ENCODE data around the gene PSMA2. TPM values are rescaled to one million over a fixed set of nuclear protein-coding genes. Genes with fewer than 3 reads are reported as not detected.

PSMA2 gene
- total RNA-seq, 4 donors from 2014 or later = 178 to 246 (median 209) TPM

DNA sequence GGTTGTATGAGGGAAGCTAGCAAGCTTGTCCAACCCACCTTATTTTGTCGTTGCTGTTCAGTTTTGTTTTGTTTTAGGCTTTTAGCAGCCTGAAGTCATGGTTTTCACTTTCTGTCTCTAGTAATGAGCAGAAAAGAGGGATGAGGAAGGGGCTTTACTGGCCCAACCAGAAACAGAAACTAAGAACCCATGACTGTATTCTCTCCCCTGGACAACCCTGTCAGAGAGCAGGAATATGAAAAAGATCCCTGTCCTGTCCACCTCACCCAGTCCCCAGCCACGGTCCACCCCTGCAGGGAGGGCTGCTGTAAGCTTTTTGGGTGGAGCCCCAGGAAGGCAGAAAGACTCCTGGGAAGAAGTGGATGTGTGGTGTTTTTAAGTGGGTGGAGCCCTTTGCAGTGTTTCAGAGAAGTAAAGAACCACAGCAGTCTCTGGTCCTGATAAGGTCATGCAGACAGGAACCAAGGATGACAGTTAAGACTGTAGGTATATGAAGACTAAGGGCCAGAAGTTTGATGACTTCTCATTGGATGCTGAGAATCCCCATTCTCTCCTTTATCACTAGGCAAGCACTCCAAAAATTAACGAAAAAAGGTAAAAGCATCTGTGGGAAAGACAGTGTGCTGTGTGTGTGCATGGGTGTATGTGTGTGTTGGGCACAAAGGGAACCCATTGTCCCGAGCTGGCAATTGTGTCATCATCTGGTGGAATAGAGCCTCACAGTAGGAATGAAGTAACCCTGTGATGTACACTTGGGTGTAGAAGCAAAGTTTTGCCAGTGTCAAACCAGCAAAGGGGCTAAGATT, 14.1 kb upstream of the PSMA2 start:
- Histone ChIP-seq H3K27me3 (no peaks in the 10 kb centered on the region), H3K4me3 (no peak overlapping the region), H3K9me3 (no peaks in the 10 kb centered on the region), H3K36me3 (no peaks in the 10 kb centered on the region), H3K4me1 (no peaks in the 10 kb centered on the region), H3K27ac (no peak overlapping the region)
- in situ Hi-C loops (cut with MboI; ENCODE audit: low sequenced_read_pairs in 4 of 4) (loop anchor here in 2 of 4 donors (25.0 kb wide), 3 partner anchors 516 to 891 kb away; no protein-coding TSS in a partner anchor), intact Hi-C loops (cut with DNase I; ENCODE audit: low total_unique reads) (no loop called here)
- TF ChIP-seq POLR2A (IDR thresholded peaks at IDR 0.05) (no peak), CTCF (IDR thresholded peaks at IDR 0.05 in 4 of 5, conservative IDR thresholded peaks at IDR 0.05 in 1 of 5) (no peak)
- DNase-seq = no peak
- ATAC-seq = no peak

DNA sequence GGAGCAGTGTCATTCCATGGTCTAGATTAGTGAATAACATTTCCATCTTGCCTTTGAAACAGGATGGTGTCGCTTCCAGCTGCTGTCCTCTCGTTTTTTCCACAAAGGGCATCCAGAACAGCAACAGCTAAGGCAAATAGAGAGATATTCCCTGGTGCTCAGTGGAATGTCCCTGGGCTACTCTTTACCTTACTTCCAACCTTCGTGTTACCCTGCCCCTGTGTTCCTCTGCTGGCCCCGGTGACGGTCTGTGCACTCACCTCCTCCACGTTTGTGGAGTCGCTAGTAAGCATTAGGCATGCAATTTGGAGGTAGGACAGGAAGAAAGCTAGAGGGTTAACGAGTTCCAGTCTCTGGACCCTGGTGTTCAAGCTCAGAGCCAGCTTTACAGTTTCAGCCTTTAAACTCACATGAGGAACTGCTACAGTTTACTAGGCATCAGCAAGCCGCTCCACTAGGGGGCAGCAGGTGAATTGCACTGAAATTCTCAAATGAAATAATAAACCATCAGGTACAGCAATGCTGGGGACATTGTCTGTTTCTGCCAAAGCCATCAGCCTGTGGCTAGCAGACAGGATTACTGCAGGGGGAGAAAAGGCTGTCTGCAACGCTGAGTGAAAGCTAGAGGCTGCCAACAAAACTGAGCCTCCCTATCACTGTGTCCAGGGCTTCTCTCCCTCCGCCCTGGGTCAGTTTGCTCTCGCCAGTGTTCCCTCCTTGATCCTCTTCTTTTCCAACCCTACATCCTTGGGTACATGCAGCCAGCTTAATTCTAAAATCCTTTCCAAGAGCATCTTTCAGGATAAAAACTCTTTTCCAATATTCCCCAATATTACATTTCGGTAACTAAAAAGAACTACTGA, 9.2 kb upstream of the PSMA2 start:
- Histone ChIP-seq H3K36me3 (peaks cover 0 to 35% of the 10 kb centered on the region in 2 donors), H3K27ac (no peak overlapping the region), H3K27me3 (no peaks in the 10 kb centered on the region), H3K4me3 (no peak overlapping the region), H3K4me1 (no peaks in the 10 kb centered on the region), H3K9me3 (no peaks in the 10 kb centered on the region)
- peak in 1 of 2 donors; percentile 72 for ATAC-seq
- in situ Hi-C loops (cut with MboI; ENCODE audit: low sequenced_read_pairs in 4 of 4) = loop anchor here in 2 of 4 donors (25.0 kb wide), 3 partner anchors 521 to 896 kb away; no protein-coding TSS in a partner anchor
- intact Hi-C loops (cut with DNase I; ENCODE audit: low total_unique reads) = no loop called here
- TF ChIP-seq POLR2A (IDR thresholded peaks at IDR 0.05) = no peak
- peak; percentile 36 to 80 (median 61) for TF ChIP-seq CTCF (IDR thresholded peaks at IDR 0.05 in 4 of 5, conservative IDR thresholded peaks at IDR 0.05 in 1 of 5)
- peak; percentile 28 to 55 for DNase-seq

DNA sequence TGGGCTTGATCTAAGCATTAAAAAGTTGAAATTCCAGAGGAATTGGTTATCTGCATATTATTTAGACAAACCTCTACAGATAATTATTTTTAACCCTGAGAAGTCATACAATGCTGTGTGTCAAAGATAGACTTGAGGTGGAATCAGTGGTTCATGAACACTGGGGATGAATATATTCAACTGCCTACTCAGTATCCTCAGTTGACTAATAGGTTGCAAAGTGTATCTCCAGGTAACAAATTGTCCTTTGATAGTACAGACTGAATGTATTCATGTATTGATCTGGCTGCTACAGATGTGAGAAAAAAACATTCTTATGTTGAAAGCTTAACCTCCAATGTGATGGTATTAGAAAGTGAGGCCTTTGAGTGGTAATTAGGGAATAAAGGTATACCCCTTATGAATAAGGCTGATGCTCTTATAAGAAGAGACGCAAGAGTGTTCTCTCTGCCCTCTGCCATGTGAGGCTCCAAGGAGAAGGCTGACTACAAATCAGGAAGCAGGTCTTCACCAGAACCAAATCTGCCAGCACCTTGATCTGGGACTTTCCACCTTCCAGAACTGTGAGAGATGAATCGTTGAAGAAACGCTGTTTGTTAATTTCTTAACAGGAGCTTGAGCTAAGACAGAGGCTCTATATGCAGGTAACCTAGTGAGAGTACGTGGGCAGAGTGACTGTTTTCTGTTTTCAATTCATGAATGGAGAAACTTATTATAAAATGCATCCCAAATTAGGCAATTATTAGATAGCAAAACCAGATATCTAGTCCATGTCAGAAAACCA, 7.7 kb upstream of the PSMA2 start:
- no peak for DNase-seq
- Histone ChIP-seq H3K9me3 (no peaks in the 10 kb centered on the region), H3K4me3 (no peak overlapping the region), H3K27me3 (no peaks in the 10 kb centered on the region), H3K4me1 (no peaks in the 10 kb centered on the region), H3K36me3 (peaks cover 0 to 50% of the 10 kb centered on the region in 2 donors), H3K27ac (no peak overlapping the region)
- no peak for ATAC-seq
- intact Hi-C loops (cut with DNase I; ENCODE audit: low total_unique reads) (loop anchor here (10.0 kb wide), 2 partner anchors 645 to 785 kb away; partner anchors contain the start of genes COA1 and STK17A), in situ Hi-C loops (cut with MboI; ENCODE audit: low sequenced_read_pairs in 4 of 4) (loop anchor here in 2 of 4 donors (25.0 kb wide), 3 partner anchors 523 to 898 kb away; no protein-coding TSS in a partner anchor)
- TF ChIP-seq CTCF (IDR thresholded peaks at IDR 0.05 in 4 of 5, conservative IDR thresholded peaks at IDR 0.05 in 1 of 5) (no peak), POLR2A (IDR thresholded peaks at IDR 0.05) (no peak)

- intact Hi-C loops (cut with DNase I; ENCODE audit: low total_unique reads) = loop anchor here (10.0 kb wide), 2 partner anchors 649 to 789 kb away; partner anchors contain the start of genes COA1 and STK17A
- TF ChIP-seq CTCF (IDR thresholded peaks at IDR 0.05 in 4 of 5, conservative IDR thresholded peaks at IDR 0.05 in 1 of 5) = no peak
- TF ChIP-seq POLR2A (IDR thresholded peaks at IDR 0.05) = no peak
- H3K27me3 ChIP-seq = no peaks in the 10 kb centered on the region
- H3K27ac ChIP-seq = no peak overlapping the region
- H3K4me1 ChIP-seq = peaks cover 12 to 14% of the 10 kb centered on the region in 2 donors
- no peak overlapping the region for H3K4me3 ChIP-seq
- ATAC-seq = no peak
- H3K9me3 ChIP-seq = no peaks in the 10 kb centered on the region
- H3K36me3 ChIP-seq = peaks cover 0 to 50% of the 10 kb centered on the region in 2 donors
- no peak for DNase-seq
- in situ Hi-C loops (cut with MboI; ENCODE audit: low sequenced_read_pairs in 4 of 4) = loop anchor here in 2 of 4 donors (25.0 kb wide), 3 partner anchors 526 to 901 kb away; no protein-coding TSS in a partner anchor
Observed at GRCh38 chr7:42935861-42936260, 3.9 kb upstream of the PSMA2 start.

Measured in gastrocnemius medialis (tissue), 4 donors.